GM21447 (cell line): Measurements from ENCODE around the gene TRIP10.
"Not testable (repeated sequence)": the region's sequence is repeated elsewhere in the genome, so short reads cannot be mapped to it uniquely, and the experiment has no call there.

Source experiments
- ATAC-seq: cut with Tn5 transposase; IDR thresholded peaks from one replicate; pipeline ENCODE4 v1.9.1; 2021; ENCODE audit not compliant: unreplicated experiment

The TRIP10 gene

DNA sequence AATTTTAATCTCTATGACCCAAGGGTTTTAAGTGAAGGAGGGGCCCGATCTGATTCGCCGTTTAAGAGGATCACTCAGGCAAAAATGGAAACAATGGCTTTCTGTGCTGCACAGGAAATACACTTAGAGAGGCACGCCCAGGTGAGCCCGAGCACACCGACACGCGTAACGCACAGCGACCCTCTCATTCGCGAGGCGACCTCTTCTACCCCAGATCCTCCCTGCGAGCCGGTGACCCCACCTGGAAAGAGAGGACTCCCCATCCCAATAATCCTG is 27.5 kb downstream of the TRIP10 start:
- peak; percentile 14 for ATAC-seq

DNA sequence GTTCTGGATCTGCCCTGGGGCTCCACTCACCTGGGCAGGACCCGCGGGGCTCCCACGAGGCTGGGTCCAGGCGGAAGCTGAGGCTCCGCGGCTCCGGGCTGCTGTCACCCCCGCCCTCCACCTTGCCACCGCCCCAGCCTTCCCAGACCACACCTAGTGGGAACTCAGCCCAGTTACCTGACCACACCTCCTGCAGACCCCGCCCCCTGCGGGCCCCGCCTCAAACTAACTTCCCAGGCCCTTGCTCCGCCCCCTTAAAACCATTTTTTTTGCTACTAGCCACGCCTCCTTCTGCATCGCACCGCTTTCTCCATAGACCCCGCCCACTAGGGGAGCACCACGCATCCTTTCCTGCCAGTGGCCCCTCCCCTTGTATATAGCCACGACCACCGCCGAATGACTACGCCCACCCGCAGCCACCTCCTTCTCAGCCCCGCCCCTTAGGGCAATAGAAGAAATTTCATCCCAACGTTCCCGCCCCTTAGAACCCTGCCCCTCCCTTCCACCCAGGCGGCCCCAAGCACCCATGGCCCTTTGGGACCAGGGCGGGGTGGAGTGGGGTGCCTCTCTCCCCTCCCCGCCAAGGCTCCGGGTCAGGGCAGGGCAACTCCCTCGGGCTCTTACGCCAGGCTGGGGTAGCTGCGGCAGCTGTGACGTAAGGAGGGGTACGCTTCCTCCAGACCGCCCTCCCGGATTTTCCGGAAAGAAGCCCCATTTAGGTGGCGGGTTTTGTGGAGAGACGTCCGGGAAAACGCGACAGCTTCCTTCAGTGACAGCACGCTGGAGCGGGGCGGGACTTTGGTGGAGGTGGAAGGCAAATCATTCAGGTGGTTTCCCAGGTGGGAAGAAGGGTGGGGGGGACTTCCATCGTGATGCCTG is 28.1 kb downstream of the TRIP10 start, which contains the start of gene SH2D3A:
TSS of gene SH2D3A (minus strand) at position 79 of the 879 bp plus-strand sequence. CDS start 3,687 bp downstream, outside the sequence.
- peak; percentile 65 for ATAC-seq

DNA sequence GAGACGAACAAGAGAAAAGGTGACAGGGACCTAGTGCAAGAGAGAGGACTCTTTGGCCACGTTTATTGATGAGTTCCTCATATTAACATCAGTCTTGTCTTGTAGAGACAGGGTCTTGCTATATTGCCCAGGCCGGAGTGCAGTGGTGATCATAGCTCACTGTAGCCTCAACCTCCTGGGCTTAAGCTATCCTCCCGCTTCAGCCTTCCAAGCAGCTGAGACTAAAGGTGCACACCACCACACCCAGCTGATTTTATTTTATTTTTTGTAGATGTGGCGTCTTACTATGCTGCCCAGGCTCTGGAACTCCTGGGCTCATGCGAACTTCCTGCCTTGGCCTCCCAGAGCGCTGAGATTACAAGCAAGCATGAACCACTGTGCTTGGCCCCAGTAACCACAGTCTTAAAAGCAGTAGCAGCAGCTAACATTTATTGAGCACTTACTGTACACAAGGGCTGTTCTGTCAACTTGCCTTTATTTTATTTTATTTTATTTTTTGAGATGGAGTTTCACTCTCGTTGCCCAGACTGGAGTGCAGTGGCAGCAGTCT is 28.8 kb downstream of the TRIP10 start:
- no peak for ATAC-seq

DNA sequence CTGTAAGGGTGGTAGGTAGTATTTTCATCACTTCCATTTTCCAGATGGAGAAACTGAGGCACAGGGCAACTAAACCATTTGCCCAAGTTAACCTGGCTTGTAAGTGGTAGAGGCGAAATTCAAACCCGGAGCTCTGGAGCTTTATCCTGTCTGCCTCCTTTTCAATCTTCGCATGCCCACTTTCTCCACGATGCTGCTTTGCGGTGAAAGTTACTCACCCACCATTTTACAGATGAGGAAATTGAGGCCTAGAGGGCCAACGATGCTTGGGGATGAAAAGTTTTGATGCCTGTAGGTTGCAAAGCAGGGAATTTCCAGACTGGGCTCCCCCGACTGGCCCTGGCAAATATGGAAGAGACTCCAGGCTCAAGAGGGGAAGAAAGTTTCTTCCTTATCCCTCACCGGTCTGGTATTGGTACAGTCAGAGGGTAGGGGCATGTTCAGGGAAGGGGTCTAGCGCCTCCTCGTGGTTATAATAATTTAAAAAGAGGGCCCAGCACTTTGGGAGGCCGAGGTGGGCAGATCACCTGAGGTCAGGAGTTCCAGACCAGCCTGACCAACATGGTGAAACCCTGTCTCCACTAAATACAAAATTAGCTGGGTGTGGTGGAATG is 29.6 kb downstream of the TRIP10 start:
- no peak for ATAC-seq

DNA sequence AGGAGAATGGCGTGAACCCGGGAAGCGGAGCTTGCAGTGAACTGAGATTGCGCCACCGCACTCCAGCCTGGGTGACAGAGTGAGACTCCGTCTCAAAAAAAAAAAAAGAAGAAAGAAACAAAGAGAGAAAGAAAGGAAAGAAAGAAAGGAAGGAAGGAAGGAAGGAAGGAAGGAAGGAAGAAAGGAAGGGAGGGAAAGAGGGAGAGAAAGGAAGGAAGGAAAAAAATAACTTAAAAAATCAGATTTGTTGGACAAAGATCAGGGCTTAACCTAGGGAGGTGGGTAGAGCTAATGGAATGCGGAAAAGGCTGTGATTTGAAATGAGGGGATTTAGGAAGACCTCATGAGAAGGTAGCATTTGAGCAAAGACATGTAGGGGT is 32.2 kb downstream of the TRIP10 start:
- ATAC-seq, result not testable (repeated sequence)

DNA sequence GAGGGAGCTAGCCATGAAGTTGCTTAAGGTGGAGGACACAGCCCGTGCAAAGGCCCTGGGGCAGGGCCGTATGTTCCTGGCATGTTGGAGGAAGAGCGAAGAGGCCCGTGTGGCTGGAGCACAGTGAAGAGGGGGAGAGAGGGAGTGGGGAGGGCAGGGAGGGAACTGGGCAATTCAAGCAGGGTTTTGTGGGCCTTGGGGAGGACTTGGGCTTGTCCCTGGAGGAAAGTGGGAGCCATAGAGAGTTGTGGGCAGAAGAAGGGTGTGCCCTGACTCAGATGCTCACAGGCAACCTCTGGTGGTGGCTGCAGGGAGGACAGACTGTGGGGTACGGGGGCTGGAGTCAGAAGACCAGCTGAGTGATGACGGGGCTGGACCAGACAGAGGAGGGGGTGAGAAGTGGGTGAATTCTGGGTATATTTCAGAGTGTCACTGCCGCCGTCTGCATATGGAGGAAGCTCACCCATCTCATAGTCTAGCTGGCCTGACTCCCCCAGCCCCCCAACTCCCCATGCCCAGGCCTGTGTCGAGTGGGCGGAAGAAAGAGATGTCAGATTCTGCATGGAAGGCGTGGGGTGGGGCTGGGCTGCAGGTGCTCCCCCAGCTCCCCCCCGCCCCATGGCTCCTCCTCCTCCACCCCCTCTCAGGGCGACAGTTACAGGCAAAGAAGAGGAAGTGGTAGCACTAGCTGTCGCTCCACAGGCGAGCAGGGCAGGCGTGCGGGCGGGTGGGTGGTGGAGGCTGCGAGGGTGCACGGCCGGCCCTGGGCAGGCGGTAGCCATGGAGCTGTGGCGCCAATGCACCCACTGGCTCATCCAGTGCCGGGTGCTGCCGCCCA is 32.8 kb downstream of the TRIP10 start, which contains the start of gene VAV1:
TSS of gene VAV1 (plus strand) at position 681 of the 838 bp plus-strand sequence. CDS start at position 781, 100 bp downstream.
- ATAC-seq, result peak; percentile 33

DNA sequence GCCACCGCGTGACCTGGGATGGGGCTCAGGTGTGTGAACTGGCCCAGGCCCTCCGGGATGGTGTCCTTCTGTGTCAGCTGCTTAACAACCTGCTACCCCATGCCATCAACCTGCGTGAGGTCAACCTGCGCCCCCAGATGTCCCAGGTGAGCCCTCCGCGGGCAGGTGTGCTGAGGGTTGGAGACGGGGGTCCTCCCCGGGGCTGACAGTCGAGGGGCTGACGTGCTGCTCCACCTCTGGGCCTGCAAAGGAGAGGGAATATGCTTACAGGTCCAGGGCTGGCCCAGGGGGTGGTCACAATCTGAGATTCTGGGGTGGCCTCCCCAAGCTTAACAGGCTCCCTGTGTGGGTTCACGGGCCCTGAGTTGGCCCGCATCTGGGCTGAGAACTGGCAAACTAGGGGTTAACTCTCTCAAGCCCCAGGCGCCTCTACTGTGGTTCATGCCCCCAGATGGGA is 33.4 kb downstream of the TRIP10 start:
- peak; percentile 17 for ATAC-seq

DNA sequence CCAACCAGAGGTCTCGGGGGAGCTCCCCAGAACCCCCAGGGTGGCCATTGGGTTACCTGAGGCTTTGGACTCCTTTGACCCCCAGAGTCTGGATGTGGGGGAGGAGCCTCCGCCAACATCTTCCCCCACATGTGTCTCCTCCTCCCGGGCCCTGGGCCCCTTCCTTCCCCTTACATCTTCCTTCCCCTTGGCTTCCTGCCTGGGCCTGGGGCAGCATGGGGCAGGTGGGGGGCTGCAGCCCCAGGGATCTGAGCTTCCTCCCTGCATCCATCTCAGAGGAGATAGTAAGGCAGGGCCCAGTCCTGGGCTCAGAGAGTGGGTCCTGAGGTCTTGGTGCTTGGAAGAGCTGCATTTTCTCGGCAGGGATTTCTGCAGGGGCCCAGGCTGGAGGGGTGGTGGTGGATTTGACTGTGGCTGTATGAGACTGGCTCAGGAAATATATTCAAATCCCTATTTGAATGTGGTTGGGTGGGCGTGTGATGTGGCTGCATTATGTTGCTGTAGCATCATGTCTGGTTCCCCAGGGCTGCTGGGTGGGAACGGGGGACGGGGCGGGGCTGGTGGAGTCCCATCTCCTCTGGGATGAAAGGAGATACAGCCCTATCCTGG is 33.9 kb downstream of the TRIP10 start:
- peak; percentile 30 for ATAC-seq

DNA sequence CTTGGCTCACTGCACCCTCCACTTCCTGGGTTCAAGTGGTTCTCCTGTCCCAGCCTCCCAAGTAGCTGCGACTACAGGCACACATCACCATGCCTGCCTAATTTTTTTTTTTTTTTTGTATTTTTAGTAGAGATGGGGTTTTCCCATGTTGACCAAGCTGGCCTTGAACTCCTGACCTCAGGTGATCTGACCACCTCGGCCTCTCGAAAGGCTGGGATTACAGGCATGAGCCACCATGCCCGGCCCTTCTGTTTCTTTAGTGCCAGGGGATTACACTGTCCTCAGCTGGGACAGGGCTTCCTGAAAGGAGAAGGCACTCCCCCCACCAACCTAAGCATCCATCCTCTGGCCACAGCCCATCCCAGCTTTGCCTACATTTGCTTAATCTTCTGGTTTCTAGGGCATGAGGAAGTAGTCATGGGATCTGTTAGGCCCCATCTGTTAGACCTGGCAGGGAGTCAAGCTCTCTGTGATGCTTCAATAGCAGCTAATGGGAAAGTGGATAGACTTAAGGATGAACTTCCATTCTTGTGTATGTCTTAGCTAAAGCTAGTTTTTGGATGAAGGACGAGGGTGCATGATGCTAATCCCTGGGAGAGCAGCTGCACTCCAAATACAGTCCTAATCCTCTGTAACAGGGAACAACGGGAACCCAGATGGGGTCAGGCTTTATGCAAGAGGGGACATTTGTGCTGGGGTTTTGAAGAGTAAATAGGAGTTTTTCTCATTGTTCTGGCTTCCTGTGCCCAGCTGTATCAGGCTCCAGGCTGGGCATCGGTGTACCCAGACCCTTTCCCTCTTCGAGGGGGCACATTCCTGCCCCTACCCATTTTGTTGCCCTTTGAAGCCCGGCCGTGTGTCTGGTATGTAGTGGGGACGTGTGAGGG is 35.6 kb downstream of the TRIP10 start:
- ATAC-seq, result no peak

DNA sequence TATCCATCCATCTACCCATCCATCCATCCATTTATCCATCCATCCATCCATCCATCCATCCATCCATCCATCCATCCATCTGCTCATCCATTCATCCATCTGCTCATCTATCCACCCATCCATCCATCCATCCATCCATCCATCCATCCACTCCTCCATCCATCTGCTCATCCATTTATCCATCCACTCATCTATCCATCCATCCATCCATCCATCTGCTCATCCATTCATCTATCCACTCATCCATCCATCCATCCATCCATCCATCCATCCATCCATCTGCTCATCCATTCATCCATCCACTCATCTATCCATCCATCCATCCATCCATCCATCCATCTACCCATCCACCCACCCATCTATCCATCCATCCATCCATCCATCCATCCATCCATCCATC is 36.6 kb downstream of the TRIP10 start:
- ATAC-seq, result not testable (repeated sequence)

DNA sequence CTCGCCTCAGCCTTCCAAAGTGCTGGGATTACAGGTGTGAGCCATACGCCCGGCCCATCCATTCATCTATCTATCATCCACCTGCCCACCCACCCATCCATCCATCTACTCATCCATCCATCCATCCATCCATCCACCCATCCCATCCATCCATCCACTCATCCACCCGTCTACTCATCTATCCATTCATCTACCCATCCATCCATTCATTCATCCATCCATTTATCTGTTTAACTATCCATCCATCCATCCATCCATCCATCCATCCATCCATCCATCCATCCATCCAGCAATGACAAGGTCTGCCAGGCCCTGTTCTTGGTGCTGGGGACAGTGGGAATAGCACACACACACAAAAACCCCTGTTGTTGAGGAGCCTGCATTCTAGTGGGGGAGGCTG is 37.5 kb downstream of the TRIP10 start:
- ATAC-seq, result no peak

DNA sequence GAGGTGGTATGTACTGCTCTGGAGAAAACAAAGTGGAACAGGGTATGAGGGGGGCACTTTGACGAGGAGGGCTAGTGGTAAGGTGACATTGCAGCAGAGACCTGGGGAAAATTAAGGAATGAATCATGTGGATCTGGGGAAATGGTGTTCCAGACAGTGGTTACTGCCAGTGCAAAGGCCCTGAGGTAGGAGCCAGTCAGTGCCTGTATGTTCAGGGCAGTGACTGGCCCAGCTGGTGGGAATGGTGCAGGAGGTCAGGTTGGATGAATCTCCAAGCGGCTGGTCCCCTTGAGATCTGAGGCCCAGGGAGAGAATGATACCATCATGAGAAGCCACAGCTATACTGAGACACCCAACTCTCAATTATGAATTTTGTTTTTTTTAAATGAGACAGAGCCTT is 38.0 kb downstream of the TRIP10 start:
- ATAC-seq, result no peak

DNA sequence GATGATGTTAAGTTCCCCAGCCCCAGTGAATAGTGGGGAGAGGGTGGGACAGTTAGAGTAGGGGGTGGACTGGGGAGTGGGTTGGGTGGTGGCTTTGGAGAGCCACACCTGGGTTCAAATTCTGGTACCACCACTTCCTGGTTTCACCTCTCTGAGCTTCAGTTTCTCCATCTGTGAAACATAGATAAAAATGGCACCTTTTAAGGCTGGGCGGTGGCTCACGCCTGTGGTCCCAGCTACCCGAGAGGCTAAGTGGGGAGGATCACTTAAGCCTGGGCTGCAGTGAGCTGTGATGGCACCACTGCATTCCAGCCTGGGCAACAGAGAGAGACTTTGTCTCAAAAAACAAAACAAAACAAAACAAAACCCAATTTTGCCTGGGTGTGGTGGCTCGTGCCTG is 38.9 kb downstream of the TRIP10 start:
- no peak for ATAC-seq

DNA sequence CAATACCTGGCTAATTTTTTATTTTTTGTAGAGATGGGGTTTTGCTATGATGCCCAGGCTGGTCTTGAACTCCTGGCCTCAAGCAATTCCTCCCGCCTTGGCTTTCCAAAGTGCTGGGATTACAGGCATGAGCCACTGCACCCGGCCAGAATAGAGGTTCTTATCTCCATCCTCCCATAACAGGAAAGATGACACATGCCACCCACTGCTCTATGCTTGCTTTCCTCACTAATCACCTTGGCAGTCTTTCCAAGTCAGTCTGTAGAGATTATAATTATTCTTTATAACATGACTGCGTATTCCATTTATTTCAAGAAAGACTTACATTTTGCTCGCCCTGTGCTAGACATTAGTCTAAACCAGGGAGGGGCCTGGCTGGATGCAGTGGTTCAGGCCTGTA is 39.7 kb downstream of the TRIP10 start:
- no peak for ATAC-seq

DNA sequence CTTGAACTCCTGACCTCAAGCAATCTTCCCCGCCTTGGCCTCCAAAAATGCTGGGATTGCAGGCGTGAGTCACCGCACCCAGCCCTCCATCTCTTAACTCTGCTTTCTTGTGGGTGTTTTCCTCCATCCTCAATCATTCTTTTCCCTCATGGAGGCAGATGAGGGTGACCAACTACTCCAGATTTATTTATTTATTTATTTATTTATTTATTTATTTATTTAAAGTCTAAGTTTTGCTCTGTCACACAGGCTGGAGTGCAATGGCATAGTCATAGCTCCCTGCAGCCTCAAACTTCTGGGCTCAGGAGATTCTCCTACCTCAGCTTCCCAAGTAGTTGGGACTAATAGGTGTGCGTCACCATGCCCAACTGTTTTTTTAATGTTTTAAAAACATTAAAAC is 47.9 kb downstream of the TRIP10 start:
- ATAC-seq, result no peak

DNA sequence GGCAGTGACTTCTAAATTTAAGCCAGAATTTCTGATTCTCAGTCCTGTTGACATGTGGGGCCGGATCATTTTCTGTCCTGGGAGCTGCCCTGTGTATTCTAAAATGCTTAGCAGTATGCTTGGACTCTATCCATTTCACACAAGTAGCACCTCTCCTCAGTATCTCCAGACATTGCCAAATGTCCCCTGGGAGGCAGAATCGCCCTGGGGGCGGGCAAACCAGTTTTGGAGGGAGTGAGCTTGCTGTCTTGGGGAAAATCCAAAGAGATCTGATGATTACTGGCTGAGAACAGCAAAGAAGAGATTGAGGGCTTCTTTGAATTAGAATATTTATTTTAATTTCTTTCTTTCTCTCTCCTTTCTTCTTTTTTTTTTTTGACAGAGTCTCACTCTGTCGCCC is 49.4 kb downstream of the TRIP10 start:
- ATAC-seq, result no peak

DNA sequence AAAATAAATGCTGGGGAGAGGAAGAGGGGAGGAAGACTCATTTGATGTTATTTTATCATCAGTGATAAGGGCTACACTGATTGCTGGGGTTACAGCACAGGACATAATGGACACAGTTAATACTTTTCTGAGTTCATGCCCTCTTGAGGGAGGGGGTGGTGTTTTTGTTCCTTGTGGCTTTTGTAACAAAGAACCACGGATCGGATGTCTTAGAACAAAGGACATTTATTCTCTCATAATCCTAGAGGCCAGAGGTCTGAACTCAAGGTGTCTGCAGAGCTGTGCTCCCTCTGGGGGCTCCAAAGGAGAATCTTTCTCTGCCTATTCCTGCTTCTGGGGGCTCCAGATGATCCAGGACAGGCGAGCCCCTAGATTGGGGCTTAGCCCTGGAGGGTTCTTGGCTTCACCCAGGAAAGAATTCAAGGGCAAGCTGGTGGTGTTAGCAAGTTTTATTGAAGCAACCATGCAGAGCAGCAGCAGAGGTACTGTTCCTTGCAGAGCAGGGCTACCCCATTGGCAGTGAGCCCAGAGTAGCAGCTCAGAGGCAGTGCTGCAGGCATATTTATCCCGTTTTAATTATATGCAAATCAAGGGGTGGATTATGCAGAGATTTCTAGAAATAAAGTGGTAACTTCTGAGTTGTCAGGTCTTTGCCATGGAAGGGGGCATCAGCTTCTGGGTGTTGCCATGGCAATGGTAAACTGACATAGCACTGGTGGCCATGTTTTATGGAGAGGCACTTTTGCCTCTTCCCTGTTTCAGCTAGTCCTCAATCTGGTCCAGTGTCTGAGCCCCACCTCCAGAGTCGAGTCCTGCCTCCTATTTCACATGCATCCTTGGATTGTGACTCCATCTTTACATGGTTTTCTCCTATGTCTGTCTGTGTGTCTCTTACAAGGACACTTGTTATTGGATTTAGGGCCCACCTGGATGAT is 51.0 kb downstream of the TRIP10 start:
- no peak for ATAC-seq

DNA sequence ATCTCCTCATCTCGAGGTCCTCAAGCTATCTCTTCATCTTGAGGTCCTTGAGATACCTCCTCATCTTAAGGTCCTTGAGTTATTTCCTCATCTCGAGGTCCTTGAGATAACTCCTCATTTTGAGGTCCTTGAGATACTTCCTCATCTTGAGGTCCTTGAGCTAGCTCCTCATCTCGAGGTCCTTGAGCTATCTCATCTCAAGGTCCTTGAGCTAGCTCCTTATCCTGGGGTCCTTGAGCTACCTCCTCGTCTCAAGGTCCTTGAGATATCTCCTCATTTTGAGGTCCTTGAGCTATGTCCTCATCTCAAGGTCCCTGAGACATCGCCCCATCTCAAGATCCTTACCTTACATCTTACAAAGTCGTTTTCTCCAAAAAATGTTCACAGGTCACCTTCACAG is 51.8 kb downstream of the TRIP10 start:
- no peak for ATAC-seq

DNA sequence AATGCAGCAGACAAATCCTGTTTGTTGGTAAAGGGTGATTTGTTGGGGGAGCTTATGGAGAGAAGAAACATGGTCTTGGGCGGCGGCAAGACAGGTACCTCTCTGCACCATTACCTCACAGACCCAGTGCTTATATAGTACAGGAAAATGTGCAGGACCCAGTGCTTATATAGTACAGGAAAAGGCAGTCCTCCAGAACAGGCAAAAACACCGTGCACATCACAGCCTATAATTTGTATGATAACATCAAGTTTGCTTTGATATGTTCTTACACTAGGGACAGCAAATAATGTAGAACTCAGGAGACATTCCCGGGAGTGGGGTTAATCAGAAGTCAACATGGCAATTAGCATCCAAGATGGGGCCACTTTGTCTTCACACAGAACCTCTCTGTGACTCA is 53.9 kb downstream of the TRIP10 start:
- ATAC-seq, result no peak
